Astrocyte (in vitro differentiated cells and primary cell): Measurements from ENCODE around the gene ERG28. TPM values are rescaled to one million over a fixed set of nuclear protein-coding genes. Genes with fewer than 3 reads are reported as not detected.
"Not testable (repeated sequence)": the region's sequence is repeated elsewhere in the genome, so short reads cannot be mapped to it uniquely, and the experiment has no call there.

Source experiments
- DNase-seq: peaks from one replicate; pipeline ENCODE4 v3.0.0-alpha.2; 2010; ENCODE audit warnings: low read depth
- FAIRE-seq: peaks from 2 replicates; lab custom pipeline; 2011; peaks lifted over from hg19 to GRCh38; lab: Jason Lieb, UNC
- H2AFZ ChIP-seq: 2 replicates; pipeline ENCODE4 v1.6.0; 2012; ENCODE audit warnings: low read depth, low read length, inconsistent platforms
- H3K27ac ChIP-seq: 2 replicates; pipeline ENCODE4 v1.5.1; 2011; ENCODE audit warnings: low read depth, low read length, inconsistent platforms
- H3K27me3 ChIP-seq: 2 replicates; pipeline ENCODE4 v1.6.0; 2011; ENCODE audit warnings: low read length, inconsistent platforms; ENCODE audit not compliant: insufficient read depth
- H3K36me3 ChIP-seq: 2 replicates; pipeline ENCODE4 v1.5.1; 2011; ENCODE audit warnings: low read length, inconsistent platforms; ENCODE audit not compliant: insufficient read depth
- H3K4me1 ChIP-seq: 2 replicates; pipeline ENCODE4 v1.5.1; 2011; ENCODE audit warnings: low read length, inconsistent platforms; ENCODE audit not compliant: insufficient read depth
- H3K4me2 ChIP-seq: 2 replicates; pipeline ENCODE4 v1.6.0; 2012; ENCODE audit warnings: low read length, inconsistent platforms
- H3K4me3 ChIP-seq: 2 replicates; pipeline ENCODE4 v1.5.1; 2011; ENCODE audit warnings: low read depth, mild to moderate bottlenecking, low read length, inconsistent platforms; ENCODE audit not compliant: insufficient read depth
- H3K79me2 ChIP-seq: 2 replicates; pipeline ENCODE4 v1.6.0; 2012; ENCODE audit warnings: mild to moderate bottlenecking, low read length, inconsistent platforms; ENCODE audit not compliant: insufficient read depth
- H3K9ac ChIP-seq: 2 replicates; pipeline ENCODE4 v1.6.0; 2012; ENCODE audit warnings: mild to moderate bottlenecking, low read length, inconsistent platforms
- H3K9me3 ChIP-seq: 2 replicates; pipeline ENCODE4 v1.5.1; 2012; ENCODE audit warnings: low read depth, mild to moderate bottlenecking, low read length, inconsistent platforms; ENCODE audit not compliant: insufficient read depth
- H4K20me1 ChIP-seq: 2 replicates; pipeline ENCODE4 v1.6.0; 2012; ENCODE audit warnings: low read length, inconsistent platforms; ENCODE audit not compliant: insufficient read depth
- H3K27ac Mint-ChIP-seq: one replicate; pipeline ENCODE4 v1.8.0; 2021; ENCODE audit warnings: mild to moderate bottlenecking, mixed read lengths; ENCODE audit not compliant: unreplicated experiment
- H3K27me3 Mint-ChIP-seq: one replicate; pipeline ENCODE4 v1.8.0; 2021; ENCODE audit warnings: low read depth, mixed read lengths; ENCODE audit not compliant: unreplicated experiment
- H3K36me3 Mint-ChIP-seq: one replicate; pipeline ENCODE4 v1.8.0; 2021; ENCODE audit warnings: low read depth, mixed read lengths; ENCODE audit not compliant: unreplicated experiment
- H3K4me1 Mint-ChIP-seq: one replicate; pipeline ENCODE4 v1.8.0; 2021; ENCODE audit warnings: low read depth, mixed read lengths; ENCODE audit not compliant: unreplicated experiment
- H3K4me3 Mint-ChIP-seq: one replicate; pipeline ENCODE4 v1.8.0; 2021; ENCODE audit warnings: mild to moderate bottlenecking, moderate library complexity, mixed read lengths; ENCODE audit not compliant: unreplicated experiment
- H3K9me3 Mint-ChIP-seq: one replicate; pipeline ENCODE4 v1.8.0; 2021; ENCODE audit warnings: mild to moderate bottlenecking, mixed read lengths; ENCODE audit not compliant: unreplicated experiment
- CTCF ChIP-seq: IDR thresholded peaks from 2 replicates; pipeline ENCODE4 v1.5.1; 2011; ENCODE audit warnings: low read depth, mild to moderate bottlenecking, inconsistent platforms, low read length, moderate library complexity; ENCODE audit not compliant: insufficient read depth
- EZH2 ChIP-seq: IDR thresholded peaks from 2 replicates; pipeline ENCODE4 v1.6.1; 2012; ENCODE audit warnings: mild to moderate bottlenecking, low read length, inconsistent platforms; ENCODE audit not compliant: insufficient read depth
- total RNA-seq: library from RNA; stranded (reverse); gene quantifications from 2 replicates; pipeline ENCODE4 v1.2.1, GENCODE V29; 2021

Gene ERG28
- total RNA-seq, 1 donor from 2014 or later, result 23.1 TPM

GRCh38 chr14:75699331-75699730 is 38.7 kb upstream of the ERG28 start:
- no peaks in the 10 kb centered on the region for H3K79me2 ChIP-seq
- H3K27ac ChIP-seq, result no peak overlapping the region
- Mint-ChIP-seq H3K9me3 (peaks cover 9% of the 10 kb centered on the region), H3K4me1 (peaks cover 22% of the 10 kb centered on the region), H3K4me3 (no peak overlapping the region), H3K27ac (no peak overlapping the region), H3K27me3 (no peaks in the 10 kb centered on the region), H3K36me3 (peaks cover 24% of the 10 kb centered on the region)
- no peak overlapping the region for H3K9ac ChIP-seq
- no peak for DNase-seq
- no peak overlapping the region for H2AFZ ChIP-seq
- no peaks in the 10 kb centered on the region for H3K9me3 ChIP-seq
- H3K4me2 ChIP-seq, result no peak overlapping the region
- H3K4me1 ChIP-seq, result peaks cover 15% of the 10 kb centered on the region
- peaks cover 13% of the 10 kb centered on the region for H3K36me3 ChIP-seq
- no peaks in the 10 kb centered on the region for H3K27me3 ChIP-seq
- H4K20me1 ChIP-seq, result no peaks in the 10 kb centered on the region
- TF ChIP-seq EZH2 (no peak), CTCF (no peak)
- no peak overlapping the region for H3K4me3 ChIP-seq
- FAIRE-seq, result no peak

DNA sequence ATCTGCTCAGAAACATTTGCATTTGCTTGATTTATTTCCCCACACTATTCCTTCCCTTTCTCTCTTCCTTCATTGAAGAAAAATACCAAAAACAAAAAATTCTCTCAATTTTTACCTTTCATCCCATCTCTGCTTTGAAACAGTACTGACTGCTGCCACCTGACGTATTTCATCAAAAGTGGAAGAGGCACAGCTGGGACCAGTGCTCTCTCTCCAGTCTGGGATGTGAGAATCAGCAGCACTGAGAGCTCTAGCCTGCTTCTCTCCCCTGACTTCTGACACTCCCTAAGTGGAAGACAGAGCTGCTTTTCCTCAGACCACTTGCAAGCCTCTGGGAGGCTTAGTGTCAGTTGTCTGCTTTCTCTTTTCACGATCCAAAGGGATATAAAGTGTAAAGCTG is 37.2 kb upstream of the ERG28 start:
- Histone ChIP-seq H3K9ac (no peak overlapping the region), H3K4me3 (no peak overlapping the region), H3K4me1 (peaks cover 12% of the 10 kb centered on the region), H3K79me2 (no peaks in the 10 kb centered on the region), H2AFZ (no peak overlapping the region), H3K27me3 (no peaks in the 10 kb centered on the region), H3K36me3 (peaks cover 18% of the 10 kb centered on the region), H3K9me3 (no peaks in the 10 kb centered on the region), H3K4me2 (no peak overlapping the region), H3K27ac (no peak overlapping the region), H4K20me1 (no peaks in the 10 kb centered on the region)
- no peak for TF ChIP-seq EZH2
- TF ChIP-seq CTCF, result no peak
- DNase-seq, result no peak
- peaks cover 20% of the 10 kb centered on the region for H3K4me1 Mint-ChIP-seq
- no peak overlapping the region for H3K4me3 Mint-ChIP-seq
- H3K9me3 Mint-ChIP-seq, result peaks cover 9% of the 10 kb centered on the region
- peaks cover 33% of the 10 kb centered on the region for H3K36me3 Mint-ChIP-seq
- H3K27me3 Mint-ChIP-seq, result no peaks in the 10 kb centered on the region
- FAIRE-seq, result no peak
- no peak overlapping the region for H3K27ac Mint-ChIP-seq

DNA sequence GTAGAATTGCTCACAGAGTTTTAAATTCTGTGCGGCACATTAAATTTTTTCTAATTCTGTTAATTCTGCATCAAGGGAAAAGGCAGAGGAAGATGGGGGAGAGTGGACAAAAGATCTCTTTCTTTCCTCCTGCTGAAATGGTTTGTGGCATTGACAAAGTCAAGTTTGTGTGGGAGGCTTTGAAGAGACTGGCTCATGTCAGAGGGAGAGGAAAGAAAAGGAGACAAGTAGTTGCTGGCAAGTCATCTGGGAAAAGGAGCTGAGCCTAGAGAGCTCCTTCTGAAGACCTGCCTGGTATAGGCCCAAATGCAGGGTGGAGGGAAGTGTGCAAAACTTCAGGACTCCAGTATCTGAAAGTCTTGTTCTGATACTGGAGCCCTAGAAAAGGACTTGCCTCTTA is 36.7 kb upstream of the ERG28 start:
- TF ChIP-seq CTCF (no peak), EZH2 (no peak)
- H3K79me2 ChIP-seq, result no peaks in the 10 kb centered on the region
- H3K4me1 ChIP-seq, result peaks cover 7% of the 10 kb centered on the region

DNA sequence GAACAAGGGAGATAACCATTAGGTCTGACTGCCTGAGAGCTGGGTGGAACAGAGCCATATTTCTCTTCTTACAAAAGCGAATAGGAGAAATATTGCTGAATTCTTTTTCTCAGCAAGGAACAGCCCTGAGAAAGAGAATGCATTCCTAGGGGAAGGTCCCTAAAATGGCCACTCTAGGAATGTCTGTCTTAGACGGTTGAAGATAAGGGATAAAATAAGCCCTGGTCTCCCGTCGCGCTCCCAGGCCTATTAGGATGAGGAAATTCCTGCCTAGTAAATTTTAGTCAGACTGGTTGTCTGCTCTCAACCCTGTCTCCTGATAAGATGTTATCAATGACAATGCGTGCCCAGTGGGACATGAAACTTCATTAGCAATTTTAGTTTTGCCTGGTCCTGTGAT is 34.3 kb upstream of the ERG28 start:
- not testable (repeated sequence) for H3K4me3 ChIP-seq, H3K27ac ChIP-seq, H3K4me1 ChIP-seq, H4K20me1 ChIP-seq, H3K9ac ChIP-seq, H3K9me3 Mint-ChIP-seq, H3K27ac Mint-ChIP-seq, H3K4me3 Mint-ChIP-seq, H3K9me3 ChIP-seq, H3K79me2 ChIP-seq, H3K4me2 ChIP-seq, H3K27me3 Mint-ChIP-seq, FAIRE-seq, H3K27me3 ChIP-seq, H2AFZ ChIP-seq, DNase-seq
- Mint-ChIP-seq H3K36me3 (peaks cover 38% of the 10 kb centered on the region), H3K4me1 (peaks cover 11% of the 10 kb centered on the region)
- H3K36me3 ChIP-seq, result peaks cover 24% of the 10 kb centered on the region

More for the DNA sequence above, 36.7 kb upstream of the ERG28 start:
- Histone ChIP-seq H2AFZ (no peak overlapping the region), H3K36me3 (peaks cover 18% of the 10 kb centered on the region), H3K27me3 (no peaks in the 10 kb centered on the region), H3K4me3 (no peak overlapping the region), H3K4me2 (no peak overlapping the region), H3K27ac (no peak overlapping the region), H3K9ac (no peak overlapping the region), H4K20me1 (no peaks in the 10 kb centered on the region), H3K9me3 (no peaks in the 10 kb centered on the region)
- no peak for DNase-seq
- Mint-ChIP-seq H3K9me3 (peaks cover 9% of the 10 kb centered on the region), H3K27me3 (no peaks in the 10 kb centered on the region), H3K27ac (peak overlapping the region; percentile 75), H3K4me1 (peaks cover 15% of the 10 kb centered on the region), H3K36me3 (peaks cover 35% of the 10 kb centered on the region), H3K4me3 (no peak overlapping the region)
- no peak for FAIRE-seq
